Heart left ventricle (tissue), 16 donors: ENCODE data around the gene PRDM16. TPM values are rescaled to one million over a fixed set of nuclear protein-coding genes. Genes with fewer than 3 reads are reported as not detected.

ENCODE experiments used
- ATAC-seq, 4 donors: fragments of 200-7000 bp; cut with Tn5 transposase; one replicate each; pipeline ENCODE4 v1.9.1; 2020 to 2022; ENCODE audit warnings: moderate library complexity in 4 of 4, mild to moderate bottlenecking in 3 of 4, moderate number of reproducible peaks in 1 of 4
- DNase-seq, 5 donors: peaks; one replicate each; pipeline ENCODE4 v3.0.0-alpha.2; 2020
- H3K27ac ChIP-seq, 12 donors: fragments of 200-600 bp; sonication (generic) in 4 of 12; one replicate each; pipeline versions ENCODE4 v1.5.0 to v1.8.0; 2016 to 2022; ENCODE audit warnings: mild to moderate bottlenecking in 2 of 12
- H3K27me3 ChIP-seq, 9 donors: fragments of 200-600 bp; sonication (generic) in 2 of 9; one replicate each; pipeline versions ENCODE4 v1.5.1 to v1.8.0; 2016 to 2022; ENCODE audit warnings: mild to moderate bottlenecking in 3 of 9
- H3K36me3 ChIP-seq, 9 donors: fragments of 200-600 bp; sonication (generic) in 2 of 9; one replicate each; pipeline versions ENCODE4 v1.5.0 to v1.8.0; 2018 to 2022; ENCODE audit warnings: mild to moderate bottlenecking in 2 of 9
- H3K4me1 ChIP-seq, 12 donors: fragments of 200-600 bp; sonication (generic) in 4 of 12; one replicate each; pipeline versions ENCODE4 v1.5.0 to v1.8.0; 2016 to 2022; ENCODE audit warnings: mild to moderate bottlenecking in 3 of 12
- H3K4me3 ChIP-seq, 12 donors: fragments of 200-600 bp; sonication (generic) in 4 of 12; one replicate each; pipeline versions ENCODE4 v1.5.0 to v1.8.0; 2017 to 2022; ENCODE audit warnings: mild to moderate bottlenecking in 9 of 12, moderate library complexity in 4 of 12
- H3K9me3 ChIP-seq, 12 donors: fragments of 200-600 bp; sonication (generic) in 4 of 12; one replicate each; pipeline versions ENCODE4 v1.5.0 to v1.8.0; 2016 to 2022; ENCODE audit warnings: mild to moderate bottlenecking in 1 of 12
- CTCF ChIP-seq, 12 donors: fragments of 200-600 bp; sonication (generic) in 4 of 12; IDR thresholded peaks; one replicate each; pipeline versions ENCODE4 v1.5.0 to v1.8.0; 2018 to 2022; ENCODE audit warnings: antibody characterized with exemption in 12 of 12, mild to moderate bottlenecking in 5 of 12
- POLR2A ChIP-seq, 2 donors: fragments of 450-650 bp; IDR thresholded peaks; one replicate each; pipeline ENCODE4 v1.6.1; 2017; ENCODE audit warnings: antibody characterized with exemption in 2 of 2, mild to moderate bottlenecking in 2 of 2, moderate library complexity in 2 of 2
- WGBS, 4 donors: extraction: QIAGEN DNeasy Blood & Tissue Kit in 2 of 4; methylation state at CpG; one replicate each; pipeline versions ENCODE4 v1.1.5 to v1.1.7; 2013 to 2018; 5-methylcytosine and 5-hydroxymethylcytosine counted together
- intact Hi-C, 10 donors: fragments of 100-400 bp; cut with DNase I; formaldehyde crosslinking; loops; one replicate each; pipeline versions ENCODE4 v1.11.1 to v1.14.2; 2022
- polyA plus RNA-seq, 2 donors: library from polyadenylated mRNA; stranded (reverse); fragments of 200-250 nt; gene quantifications; one replicate each; pipeline ENCODE4 v1.2.3, GENCODE V29; 2013
- total RNA-seq, 9 donors: library from RNA; depleted of rRNA in 2 of 9; stranded (reverse); fragments of >200 nt in 2 of 9; fragmentation: NEBNext Ultra II Directional in 3 of 9; extraction: Animal tissue kit (Norgen Biotek cat#: 25700) in 3 of 9; gene quantifications; one replicate each; pipeline versions ENCODE4 v1.1.0 to v1.2.4, GENCODE V29; 2016 to 2023
- donor health status: ischemic (EF 13 %, LVEDD 7.1; RV severe dilation, severe dysfunction).
- donor health status: healthy with polysubstance abuse.
- donor health status: DM: no; HTN: yes; CAD: no.
- donor health status: DM: no; HTN: no; CAD: no.
- donor health status: ischemic (EF 25% LVEDD 6.9; RV normal size, moderate dysfunction).
- donor health status: ischemic (EF 25% LVEDD 5.7; RV mildly dilated, moderate dysfunction).
- donor health status: healthy.
- donor health status: DM: yes; HTN: yes; CAD: no.
- donor health status: ischemic (EF 35%, LVEDD 5.7; RV mildly dilated, moderate dysfunction).
- donor health status: nonischemic (EF 11% LVEDD 7.7; RV severe dilation, severe dysfunction).
- donor health status: DM: yes; HTN: yes; CAD: no.
- donor health status: PGD.
- donor health status: ischemic (EF 29% LVEDD 5.4; RV normal size, mild dysfunction).
- donor health status: nonischemic (EF 23%, LVEDD 6.1; RV moderate dilation, normal function).

PRDM16 gene
- total and polyA plus RNA-seq, 11 donors = 6.0 to 22.7 (median 14.0) TPM

GRCh38 chr1:3166206-3166918, 97.4 kb downstream of the PRDM16 start:
- no peak for DNase-seq
- WGBS, 4 donors = 87 to 88% (median 88%) methylated on average over 31 to 32 of the region's 32 CpGs

GRCh38 chr1:3167255-3167654, 98.3 kb downstream of the PRDM16 start:
- no peak for DNase-seq
- Histone ChIP-seq H3K27me3 (peaks cover 0 to 4% (median 0%) of the 10 kb centered on the region in 9 donors), H3K4me3 (no peak overlapping the region), H3K27ac (no peak overlapping the region), H3K4me1 (peaks cover 4 to 38% (median 26%) of the 10 kb centered on the region in 12 donors), H3K9me3 (no peaks in the 10 kb centered on the region), H3K36me3 (no peaks in the 10 kb centered on the region)
- no peak for ATAC-seq
- no peak for TF ChIP-seq POLR2A (IDR thresholded peaks at IDR 0.05)
- TF ChIP-seq CTCF (IDR thresholded peaks at IDR 0.05) = no peak
- intact Hi-C loops = loop anchor here in 1 of 10 donors (10.0 kb wide), 1 partner anchor 92 kb away; no protein-coding TSS in a partner anchor
- WGBS, 4 donors = 78 to 85% (median 82%) methylated on average over 13 to 14 of the region's 14 CpGs

More at GRCh38 chr1:3166206-3166918, 97.4 kb downstream of the PRDM16 start:
- Histone ChIP-seq H3K9me3 (no peaks in the 10 kb centered on the region), H3K4me3 (no peak overlapping the region), H3K36me3 (no peaks in the 10 kb centered on the region), H3K27ac (no peak overlapping the region), H3K27me3 (peaks cover 0 to 9% (median 0%) of the 10 kb centered on the region in 9 donors), H3K4me1 (peaks cover 4 to 37% (median 20%) of the 10 kb centered on the region in 12 donors)
- no peak for TF ChIP-seq POLR2A (IDR thresholded peaks at IDR 0.05)
- TF ChIP-seq CTCF (IDR thresholded peaks at IDR 0.05) = no peak
- intact Hi-C loops = loop anchor here in 1 of 10 donors (10.0 kb wide), 1 partner anchor 92 kb away; no protein-coding TSS in a partner anchor
- ATAC-seq = no peak

GRCh38 chr1:3168678-3169077, 99.7 kb downstream of the PRDM16 start:
- intact Hi-C loops = loop anchor here in 1 of 10 donors (10.0 kb wide), 1 partner anchor 94 kb away; no protein-coding TSS in a partner anchor
- peaks cover 0 to 4% (median 0%) of the 10 kb centered on the region in 9 donors for H3K27me3 ChIP-seq
- H3K36me3 ChIP-seq = no peaks in the 10 kb centered on the region
- DNase-seq (no peak), ATAC-seq (no peak)
- H3K4me3 ChIP-seq = no peak overlapping the region
- no peaks in the 10 kb centered on the region for H3K9me3 ChIP-seq
- H3K4me1 ChIP-seq = peaks cover 4 to 52% (median 33%) of the 10 kb centered on the region in 12 donors
- H3K27ac ChIP-seq = no peak overlapping the region
- TF ChIP-seq CTCF (IDR thresholded peaks at IDR 0.05) (no peak), POLR2A (IDR thresholded peaks at IDR 0.05) (no peak)
- 44 to 51% (median 47%) methylated on average over 8 of the region's 8 CpGs for WGBS, 4 donors

GRCh38 chr1:3169665-3170356, 100.8 kb downstream of the PRDM16 start:
- intact Hi-C loops = loop anchor here in 6 of 10 donors (5.0 to 10.0 kb wide), 7 partner anchors 93 to 115 kb away; partner anchors contain the start of gene PRDM16 (in 1 of the 6)
- Histone ChIP-seq H3K4me1 (peaks cover 4 to 63% (median 45%) of the 10 kb centered on the region in 12 donors), H3K4me3 (peak overlapping the region in 2 of 12 donors; percentile 51 to 58)

More at GRCh38 chr1:3169665-3170356, 100.8 kb downstream of the PRDM16 start:
- peak overlapping the region in 11 of 12 donors; percentile 71 to 98 (median 88) for H3K27ac ChIP-seq
- DNase-seq (no peak), ATAC-seq (no peak)
- no peaks in the 10 kb centered on the region for H3K9me3 ChIP-seq
- peaks cover 0 to 4% (median 0%) of the 10 kb centered on the region in 9 donors for H3K27me3 ChIP-seq
- 67 to 75% (median 73%) methylated on average over 33 to 35 of the region's 35 CpGs for WGBS, 4 donors
- TF ChIP-seq POLR2A (IDR thresholded peaks at IDR 0.05) (no peak), CTCF (IDR thresholded peaks at IDR 0.05) (no peak)
- H3K36me3 ChIP-seq = no peaks in the 10 kb centered on the region
